Measurements from ENCODE around the gene KIRREL2.

The KIRREL2 gene

GRCh38 chr19:35845215-35846037 lies 11.3 kb upstream of the KIRREL2 start:
- no peak for DNase-seq (ENCODE audit: low read depth)

GRCh38 chr19:35846038-35846668 lies 10.6 kb upstream of the KIRREL2 start:
- no peak for DNase-seq (ENCODE audit: low read depth)

- DNase-seq (ENCODE audit: low read depth): no peak
Observed at GRCh38 chr19:35847911-35848310, 8.8 kb upstream of the KIRREL2 start.

- no peak for DNase-seq (ENCODE audit: low read depth)
Observed at GRCh38 chr19:35848486-35848885, 8.2 kb upstream of the KIRREL2 start.

GRCh38 chr19:35848919-35849505 lies 7.7 kb upstream of the KIRREL2 start:
- no peak for DNase-seq (ENCODE audit: low read depth)

GRCh38 chr19:35851213-35852028 lies 5.3 kb upstream of the KIRREL2 start:
- DNase-seq (ENCODE audit: low read depth): no peak

- no peak for DNase-seq (ENCODE audit: low read depth)
Observed at GRCh38 chr19:35852029-35852780, 4.5 kb upstream of the KIRREL2 start, which contains the start of gene NPHS1. NPHS1 (minus strand) TSS chr19:35852504; CDS start chr19:35851837, 667 bp downstream.

- DNase-seq (ENCODE audit: low read depth): no peak
Observed at GRCh38 chr19:35853038-35853756, 3.5 kb upstream of the KIRREL2 start.

GRCh38 chr19:35858311-35858710 lies 1.6 kb downstream of the KIRREL2 start:
- no peak for DNase-seq (ENCODE audit: low read depth)

GRCh38 chr19:35859414-35859813 lies 2.7 kb downstream of the KIRREL2 start:
- DNase-seq (ENCODE audit: low read depth): no peak

GRCh38 chr19:35860436-35860817 lies 3.7 kb downstream of the KIRREL2 start:
- no peak for DNase-seq (ENCODE audit: low read depth)

- no peak for DNase-seq (ENCODE audit: low read depth)
Observed at GRCh38 chr19:35860818-35861639, 4.3 kb downstream of the KIRREL2 start.

GRCh38 chr19:35861640-35862160 lies 5.0 kb downstream of the KIRREL2 start:
- DNase-seq (ENCODE audit: low read depth): no peak

- DNase-seq (ENCODE audit: low read depth): no peak
Observed at GRCh38 chr19:35862528-35862927, 5.8 kb downstream of the KIRREL2 start.

- no peak for DNase-seq (ENCODE audit: low read depth)
Observed at GRCh38 chr19:35863018-35863417, 6.3 kb downstream of the KIRREL2 start.

GRCh38 chr19:35868172-35868822 lies 11.6 kb downstream of the KIRREL2 start, which contains the start of gene APLP1:
APLP1 (plus strand) TSS chr19:35868574; CDS start chr19:35868637, 63 bp downstream.
- peak; percentile 44 for DNase-seq (ENCODE audit: low read depth)

GRCh38 chr19:35868823-35869326 lies 12.2 kb downstream of the KIRREL2 start:
- no peak for DNase-seq (ENCODE audit: low read depth)

- DNase-seq (ENCODE audit: low read depth): peak; percentile 53
Observed at GRCh38 chr19:35869327-35870123, 12.8 kb downstream of the KIRREL2 start.

All from stimulated activated CD8-positive, alpha-beta memory T cell treated with anti-CD3 and anti-CD28 coated beads, Interleukin-15, amount 100 ng/mL, for 24 hours (primary cell).